A549 (cell line): ENCODE measurements around the gene SLC26A2.

Experiments
- BHLHE40 ChIP-seq: IDR thresholded peaks from 2 replicates; pipeline ENCODE4 v1.6.1; 2012; ENCODE audit warnings: low read depth, low read length, inconsistent platforms
- CBX2 ChIP-seq: fragments of 200-600 bp; sonication (generic); IDR thresholded peaks from 2 replicates; pipeline ENCODE4 v1.6.1; 2016; ENCODE audit warnings: low read depth, mild to moderate bottlenecking, borderline replicate concordance
- EHMT2 ChIP-seq: fragments of 200-600 bp; sonication (generic); IDR thresholded peaks from 2 replicates; pipeline ENCODE4 v1.6.1; 2016; ENCODE audit warnings: antibody characterized with exemption, low read depth, mild to moderate bottlenecking, moderate library complexity
- JUNB ChIP-seq: fragments of >200 bp; sonication (Bioruptor Twin); formaldehyde crosslinking; IDR thresholded peaks from 2 replicates; pipeline ENCODE4 v1.6.1; 2016
- POLR2A ChIP-seq: IDR thresholded peaks from 2 replicates; pipeline ENCODE4 v1.6.1; 2012; ENCODE audit warnings: mild to moderate bottlenecking, low read length
- POLR2AphosphoS2 ChIP-seq: conservative IDR thresholded peaks from 2 replicates; pipeline ENCODE4 v1.6.1; 2012; ENCODE audit warnings: low read length, improper control_type of control experiment, inconsistent platforms
- RNF2 ChIP-seq: fragments of 200-600 bp; sonication (generic); IDR thresholded peaks from 2 replicates; pipeline ENCODE4 v1.6.1; 2016; ENCODE audit warnings: low read depth, mild to moderate bottlenecking, antibody characterized with exemption, moderate library complexity, borderline replicate concordance
- TP53 ChIP-seq: fragments of 250-450 bp; sonication (Bioruptor Pico); IDR thresholded peaks from 2 replicates; pipeline ENCODE4 v1.5.0; 2021; ENCODE audit warnings: mild to moderate bottlenecking, moderate library complexity
- ZSCAN20 ChIP-seq: fragments of 250-450 bp; sonication (Bioruptor Pico); IDR thresholded peaks from 2 replicates; pipeline ENCODE4 v1.8.0; 2022; ENCODE audit warnings: mild to moderate bottlenecking, moderate library complexity
- TF ChIP-seq, protein P1 (sequence below): IDR thresholded peaks from 2 replicates; pipeline ENCODE4 v1.6.1; 2012
- TF ChIP-seq, protein P2 (sequence below): fragments of >200 bp; sonication (Bioruptor Twin); formaldehyde crosslinking; IDR thresholded peaks from 3 replicates; pipeline ENCODE4 v1.5.1; 2016
- TF ChIP-seq, protein P3 (sequence below): fragments of 200-600 bp; sonication (generic); IDR thresholded peaks from 2 replicates; pipeline ENCODE4 v1.6.1; 2016; ENCODE audit warnings: antibody characterized with exemption, mild to moderate bottlenecking, moderate library complexity

DNA sequence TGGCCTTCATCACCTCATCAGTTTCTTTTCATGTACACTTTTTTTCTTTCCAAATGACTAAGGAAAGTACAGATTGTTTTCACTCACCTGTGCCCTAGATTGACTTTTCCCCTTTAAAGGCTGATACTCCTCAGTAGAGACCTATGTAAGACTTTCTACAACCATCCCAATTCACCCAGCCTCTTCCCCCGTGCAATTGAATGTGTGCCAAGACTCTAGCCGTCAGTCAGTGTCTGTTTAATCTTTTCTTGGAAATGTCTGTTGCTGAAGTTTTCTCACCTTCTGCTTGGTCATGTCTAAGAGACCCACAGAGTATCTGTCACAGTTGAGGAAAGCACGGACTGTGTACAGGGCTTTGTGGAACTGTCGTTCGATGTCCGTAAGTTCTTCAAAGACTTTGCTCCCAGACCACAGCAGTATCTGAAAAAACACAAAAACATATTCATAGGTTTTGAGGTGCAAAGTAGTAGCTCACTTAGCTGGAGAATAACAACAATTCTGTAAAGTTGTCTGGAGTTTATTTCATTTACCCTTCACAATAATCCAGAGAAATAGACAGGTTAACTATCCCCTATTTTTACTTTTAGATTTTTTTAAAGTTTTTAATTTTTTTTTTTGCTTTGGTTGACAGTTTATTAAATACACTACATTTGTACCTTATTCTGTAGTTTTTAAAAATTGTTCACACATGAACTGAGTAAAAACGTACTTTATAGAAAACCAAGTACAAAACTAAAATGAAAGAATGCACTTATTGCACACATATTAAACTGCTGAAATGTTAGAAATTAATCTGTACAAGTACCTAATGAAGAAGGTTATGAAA lies 29.6 kb upstream of the SLC26A2 start:
- TF ChIP-seq, protein P1, sequence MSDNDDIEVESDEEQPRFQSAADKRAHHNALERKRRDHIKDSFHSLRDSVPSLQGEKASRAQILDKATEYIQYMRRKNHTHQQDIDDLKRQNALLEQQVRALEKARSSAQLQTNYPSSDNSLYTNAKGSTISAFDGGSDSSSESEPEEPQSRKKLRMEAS: no peak
- TF ChIP-seq, protein P2, sequence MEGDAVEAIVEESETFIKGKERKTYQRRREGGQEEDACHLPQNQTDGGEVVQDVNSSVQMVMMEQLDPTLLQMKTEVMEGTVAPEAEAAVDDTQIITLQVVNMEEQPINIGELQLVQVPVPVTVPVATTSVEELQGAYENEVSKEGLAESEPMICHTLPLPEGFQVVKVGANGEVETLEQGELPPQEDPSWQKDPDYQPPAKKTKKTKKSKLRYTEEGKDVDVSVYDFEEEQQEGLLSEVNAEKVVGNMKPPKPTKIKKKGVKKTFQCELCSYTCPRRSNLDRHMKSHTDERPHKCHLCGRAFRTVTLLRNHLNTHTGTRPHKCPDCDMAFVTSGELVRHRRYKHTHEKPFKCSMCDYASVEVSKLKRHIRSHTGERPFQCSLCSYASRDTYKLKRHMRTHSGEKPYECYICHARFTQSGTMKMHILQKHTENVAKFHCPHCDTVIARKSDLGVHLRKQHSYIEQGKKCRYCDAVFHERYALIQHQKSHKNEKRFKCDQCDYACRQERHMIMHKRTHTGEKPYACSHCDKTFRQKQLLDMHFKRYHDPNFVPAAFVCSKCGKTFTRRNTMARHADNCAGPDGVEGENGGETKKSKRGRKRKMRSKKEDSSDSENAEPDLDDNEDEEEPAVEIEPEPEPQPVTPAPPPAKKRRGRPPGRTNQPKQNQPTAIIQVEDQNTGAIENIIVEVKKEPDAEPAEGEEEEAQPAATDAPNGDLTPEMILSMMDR: no peak
- no peak for TF ChIP-seq JUNB
- no peak for TF ChIP-seq BHLHE40
- no peak for TF ChIP-seq POLR2AphosphoS2
- no peak for TF ChIP-seq RNF2
- no peak for TF ChIP-seq POLR2A
- TF ChIP-seq, protein P3, sequence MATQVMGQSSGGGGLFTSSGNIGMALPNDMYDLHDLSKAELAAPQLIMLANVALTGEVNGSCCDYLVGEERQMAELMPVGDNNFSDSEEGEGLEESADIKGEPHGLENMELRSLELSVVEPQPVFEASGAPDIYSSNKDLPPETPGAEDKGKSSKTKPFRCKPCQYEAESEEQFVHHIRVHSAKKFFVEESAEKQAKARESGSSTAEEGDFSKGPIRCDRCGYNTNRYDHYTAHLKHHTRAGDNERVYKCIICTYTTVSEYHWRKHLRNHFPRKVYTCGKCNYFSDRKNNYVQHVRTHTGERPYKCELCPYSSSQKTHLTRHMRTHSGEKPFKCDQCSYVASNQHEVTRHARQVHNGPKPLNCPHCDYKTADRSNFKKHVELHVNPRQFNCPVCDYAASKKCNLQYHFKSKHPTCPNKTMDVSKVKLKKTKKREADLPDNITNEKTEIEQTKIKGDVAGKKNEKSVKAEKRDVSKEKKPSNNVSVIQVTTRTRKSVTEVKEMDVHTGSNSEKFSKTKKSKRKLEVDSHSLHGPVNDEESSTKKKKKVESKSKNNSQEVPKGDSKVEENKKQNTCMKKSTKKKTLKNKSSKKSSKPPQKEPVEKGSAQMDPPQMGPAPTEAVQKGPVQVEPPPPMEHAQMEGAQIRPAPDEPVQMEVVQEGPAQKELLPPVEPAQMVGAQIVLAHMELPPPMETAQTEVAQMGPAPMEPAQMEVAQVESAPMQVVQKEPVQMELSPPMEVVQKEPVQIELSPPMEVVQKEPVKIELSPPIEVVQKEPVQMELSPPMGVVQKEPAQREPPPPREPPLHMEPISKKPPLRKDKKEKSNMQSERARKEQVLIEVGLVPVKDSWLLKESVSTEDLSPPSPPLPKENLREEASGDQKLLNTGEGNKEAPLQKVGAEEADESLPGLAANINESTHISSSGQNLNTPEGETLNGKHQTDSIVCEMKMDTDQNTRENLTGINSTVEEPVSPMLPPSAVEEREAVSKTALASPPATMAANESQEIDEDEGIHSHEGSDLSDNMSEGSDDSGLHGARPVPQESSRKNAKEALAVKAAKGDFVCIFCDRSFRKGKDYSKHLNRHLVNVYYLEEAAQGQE: no peak
- TF ChIP-seq EHMT2: no peak
- TF ChIP-seq CBX2: no peak
- TF ChIP-seq TP53 (CRISPR knock-in tag): no peak
- TF ChIP-seq ZSCAN20 (CRISPR knock-in tag): no peak
